HCT116 (cell line): ENCODE results near the gene CADPS. TPM values are rescaled to one million over a fixed set of nuclear protein-coding genes. Genes with fewer than 3 reads are reported as not detected.

ENCODE experiments used
- ATAC-seq: fragments of 200-7000 bp; cut with Tn5 transposase; 2 replicates; pipeline ENCODE4 v1.9.1; 2020; ENCODE audit warnings: mild to moderate bottlenecking, moderate library complexity
- BruUV-seq: library from RNA; stranded (reverse); fragments of 400-500 nt; replicated peaks from 2 replicates; lab custom pipeline; 2021; lab: Mats Ljungman, UMichigan
- CTCF ChIA-PET: fragments of 300-600 bp; sonication (Branson Sonifier 250); formaldehyde crosslinking; loops from one replicate; lab custom pipeline; 2021; ENCODE audit warnings: antibody characterized with exemption; lab: Charles Lee
- POLR2A ChIA-PET: fragments of 300-600, 350-600 bp; sonication (Branson Sonifier 250); formaldehyde crosslinking; loops from one replicate; lab custom pipeline; 2021; ENCODE audit warnings: antibody characterized with exemption; lab: Charles Lee
- RAD21 ChIA-PET, 2 experiments: fragments of 300-600 bp; sonication (Branson Sonifier 250); formaldehyde crosslinking; loops; one replicate each; lab custom pipeline; 2023; ENCODE audit warnings: low total read pairs in 2 of 2; ENCODE audit not compliant: uncharacterized antibody in 2 of 2, unreplicated experiment in 2 of 2, low non-redundant PET in 1 of 2; lab: Charles Lee
- DNase-seq: peaks from one replicate; pipeline ENCODE4 v3.0.0-alpha.2; 2010; ENCODE audit warnings: low read depth, low spot score
- H2AFZ ChIP-seq: fragments of 200-600 bp; shearing (Covaris generic), sonication (generic); 2 replicates; pipeline ENCODE4 v1.6.1; 2017; ENCODE audit warnings: low read depth, mixed run types, mixed read lengths, antibody characterized with exemption, low read length; ENCODE audit not compliant: poor library complexity, severe bottlenecking
- H3K27ac ChIP-seq: 2 replicates; pipeline ENCODE4 v1.5.1; 2012; ENCODE audit warnings: low read depth, low read length
- H3K27me3 ChIP-seq: fragments of 200-600 bp; sonication (generic); 2 replicates; pipeline ENCODE4 v1.6.1; 2016; ENCODE audit warnings: mixed run types, low read length, mixed read lengths; ENCODE audit not compliant: insufficient read depth
- H3K36me3 ChIP-seq, 2 experiments: fragments of 200-500 bp in 1 of 2; fragments of 200-600 bp in 1 of 2; sonication (Bioruptor generic) in 1 of 2; sonication (generic) in 1 of 2; 2 replicates each; pipeline versions ENCODE4 v1.5.1 to v1.6.1; 2014 to 2016; ENCODE audit warnings: low read length in 2 of 2, inconsistent platforms in 1 of 2, mixed read lengths in 1 of 2, mixed run types in 1 of 2; ENCODE audit not compliant: insufficient read depth in 2 of 2, control insufficient read depth in 1 of 2
- H3K4me1 ChIP-seq, 2 experiments: fragments of 200-600 bp in 1 of 2; sonication (generic) in 1 of 2; 2 replicates each; pipeline versions ENCODE4 v1.5.1 to v1.6.1; 2012 to 2017; ENCODE audit warnings: low read length in 2 of 2, inconsistent platforms in 1 of 2, mild to moderate bottlenecking in 1 of 2, mixed read lengths in 1 of 2, mixed run types in 1 of 2, moderate library complexity in 1 of 2; ENCODE audit not compliant: insufficient read depth in 2 of 2, control insufficient read depth in 1 of 2
- H3K4me2 ChIP-seq: fragments of 200-600 bp; sonication (generic); 2 replicates; pipeline ENCODE4 v1.6.1; 2017; ENCODE audit warnings: mixed run types, low read length, mixed read lengths
- H3K4me3 ChIP-seq, 2 experiments: fragments of 200-600 bp in 1 of 2; sonication (generic) in 1 of 2; replicated peaks in 1 of 2; 2 replicates each; pipeline ENCODE4 v1.5.1; 2011 to 2016; ENCODE audit warnings: low read length in 2 of 2, control low read depth in 1 of 2, low read depth in 1 of 2, mild to moderate bottlenecking in 1 of 2, mixed read lengths in 1 of 2, mixed run types in 1 of 2
- H3K79me2 ChIP-seq: fragments of 200-600 bp; sonication (generic); 2 replicates; pipeline ENCODE4 v1.6.1; 2017; ENCODE audit warnings: mild to moderate bottlenecking, mixed run types, low read length, moderate library complexity, mixed read lengths; ENCODE audit not compliant: insufficient read depth
- H3K9ac ChIP-seq: fragments of 200-600 bp; sonication (generic); 2 replicates; pipeline ENCODE4 v1.6.1; 2016; ENCODE audit warnings: low read length, mixed read lengths
- H3K9me2 ChIP-seq: fragments of 200-600 bp; sonication (generic), shearing (Covaris generic); 2 replicates; pipeline ENCODE4 v1.6.1; 2017; ENCODE audit warnings: mixed run types, mild to moderate bottlenecking, moderate library complexity; ENCODE audit not compliant: insufficient read depth
- H3K9me3 ChIP-seq, 2 experiments: fragments of 200-500 bp in 1 of 2; fragments of 200-600 bp in 1 of 2; sonication (Bioruptor generic) in 1 of 2; sonication (generic) in 1 of 2; 2 replicates each; pipeline ENCODE4 v1.6.1; 2014 to 2017; ENCODE audit warnings: low read length in 2 of 2, mixed read lengths in 2 of 2, inconsistent platforms in 1 of 2, low read depth in 1 of 2, mild to moderate bottlenecking in 1 of 2, mixed run types in 1 of 2, moderate library complexity in 1 of 2; ENCODE audit not compliant: control insufficient read depth in 1 of 2, insufficient read depth in 1 of 2
- H4K20me1 ChIP-seq: fragments of 200-600 bp; sonication (generic), shearing (Covaris generic); 2 replicates; pipeline ENCODE4 v1.6.1; 2017; ENCODE audit warnings: mixed run types, mild to moderate bottlenecking, moderate library complexity; ENCODE audit not compliant: insufficient read depth
- CBX3 ChIP-seq: IDR thresholded peaks from 2 replicates; pipeline ENCODE4 v1.6.1; 2012; ENCODE audit warnings: low read depth
- CTCF ChIP-seq, 3 experiments: fragments of 200-600 bp in 1 of 3; sonication (generic) in 1 of 3; IDR thresholded peaks in 2 of 3; conservative IDR thresholded peaks in 1 of 3; 2 replicates each; pipeline ENCODE4 v1.5.1; 2012 to 2017; ENCODE audit warnings: low read depth in 2 of 3, low read length in 2 of 3, antibody characterized with exemption in 1 of 3, borderline replicate concordance in 1 of 3, control low read depth in 1 of 3, mild to moderate bottlenecking in 1 of 3, mixed read lengths in 1 of 3, mixed run types in 1 of 3, moderate library complexity in 1 of 3; ENCODE audit not compliant: insufficient read depth in 1 of 3
- EZH2 ChIP-seq: fragments of 200-600 bp; sonication (generic); IDR thresholded peaks from 2 replicates; pipeline ENCODE4 v1.6.1; 2017; ENCODE audit warnings: antibody characterized with exemption, mixed run types
- RAD21 ChIP-seq: IDR thresholded peaks from 2 replicates; pipeline ENCODE4 v1.6.1; 2012; ENCODE audit warnings: low read depth, mild to moderate bottlenecking
- REST ChIP-seq: IDR thresholded peaks from 2 replicates; pipeline ENCODE4 v1.6.1; 2012; ENCODE audit warnings: low read depth
- YY1 ChIP-seq: IDR thresholded peaks from 2 replicates; pipeline ENCODE4 v1.6.1; 2011; ENCODE audit warnings: low read length, low read depth, moderate library complexity, mild to moderate bottlenecking; ENCODE audit not compliant: insufficient replicate concordance; ENCODE audit errors: extremely low read depth
- intact Hi-C: fragments of 100-400 bp; cut with micrococcal nuclease; formaldehyde crosslinking; loops from 2 replicates; pipeline ENCODE4 v1.10.0; 2022
- total RNA-seq: library from RNA; stranded (reverse); gene quantifications from one replicate; pipeline ENCODE4 v1.2.1, GENCODE V29; 2021; ENCODE audit not compliant: unreplicated experiment

Gene CADPS
- total RNA-seq, 1 experiment from 2014 or later = not detected

GRCh38 chr3:62405135-62405534 is 470.1 kb downstream of the CADPS start:
- H3K4me3 ChIP-seq = no peak overlapping the region
- intact Hi-C loops = no loop called here
- H4K20me1 ChIP-seq = no peaks in the 10 kb centered on the region
- H2AFZ ChIP-seq = no peak overlapping the region
- no peaks in the 10 kb centered on the region for H3K9me2 ChIP-seq
- TF ChIP-seq EZH2 (no peak), YY1 (no peak), REST (no peak), CTCF (IDR thresholded peaks at IDR 0.05 in 2 of 3, conservative IDR thresholded peaks at IDR 0.05 in 1 of 3; ENCODE audit: borderline replicate concordance in 1 of 3, insufficient read depth in 1 of 3, low read depth in 2 of 3, low read length in 2 of 3) (no peak), CBX3 (no peak), RAD21 (no peak)
- BruUV-seq = no TSS peak
- H3K9me3 ChIP-seq = no peaks in the 10 kb centered on the region
- RAD21 ChIA-PET = no interaction called here
- no peaks in the 10 kb centered on the region for H3K79me2 ChIP-seq
- peaks cover 58% of the 10 kb centered on the region for H3K27me3 ChIP-seq
- POLR2A ChIA-PET = no interaction called here
- CTCF ChIA-PET = no interaction called here
- ATAC-seq = no peak
- H3K27ac ChIP-seq = no peak overlapping the region
- no peaks in the 10 kb centered on the region for H3K36me3 ChIP-seq
- DNase-seq = no peak
- H3K4me2 ChIP-seq = no peak overlapping the region
- H3K4me1 ChIP-seq = no peaks in the 10 kb centered on the region
- no peak overlapping the region for H3K9ac ChIP-seq
